ENCODE results near the gene TMEM238. TPM values are rescaled to one million over a fixed set of nuclear protein-coding genes. Genes with fewer than 3 reads are reported as not detected.
"Not testable (repeated sequence)": the region's sequence is repeated elsewhere in the genome, so short reads cannot be mapped to it uniquely, and the experiment has no call there.

TMEM238 gene
- total RNA-seq, 2 experiments from 2014 or later, result 5.9 to 6.3 TPM

DNA sequence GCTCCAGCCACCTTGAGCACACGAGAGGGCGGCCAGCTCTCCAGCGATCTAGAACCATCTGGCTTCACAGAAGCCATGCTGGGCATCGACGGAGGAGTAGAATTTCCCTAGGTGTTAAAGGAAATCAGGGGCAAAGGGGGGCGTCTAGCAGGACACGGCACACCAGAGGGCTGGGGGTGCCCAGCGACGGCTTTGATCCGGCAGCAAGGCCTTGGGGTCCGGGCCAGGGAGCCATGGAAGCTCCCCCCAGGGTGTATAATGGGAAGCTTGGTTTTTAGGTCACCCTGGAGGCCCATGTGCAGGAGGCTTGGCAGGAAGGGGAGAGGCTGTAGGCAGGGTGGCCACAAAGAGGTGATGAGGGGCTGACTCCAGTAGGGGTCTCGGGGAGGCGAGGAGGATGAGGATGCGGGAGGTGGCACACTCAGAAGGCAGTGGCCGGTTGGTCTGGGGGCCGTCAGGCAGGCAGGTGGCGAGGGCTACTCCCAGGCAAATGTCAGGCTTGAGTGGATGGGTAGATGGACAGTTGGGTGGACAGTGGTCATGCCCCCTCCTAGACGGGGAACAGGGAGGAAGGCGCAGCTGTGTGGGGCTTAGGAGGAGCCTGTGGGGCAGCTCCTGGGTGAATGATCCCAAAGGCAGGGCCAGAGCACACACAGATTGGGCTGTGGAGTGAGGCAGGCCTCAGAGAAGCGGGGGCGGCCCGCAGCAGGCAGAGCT lies 38.8 kb downstream of the TMEM238 start:
- ChIA-PET POLR2A (no interaction called here), CTCF (no interaction called here)
- no peak overlapping the region for H3K27ac Mint-ChIP-seq
- no peaks in the 10 kb centered on the region for H3K27me3 Mint-ChIP-seq
- no peaks in the 10 kb centered on the region for H3K9me3 Mint-ChIP-seq (ENCODE audit: low read depth)
- H3K4me1 Mint-ChIP-seq, result peaks cover 10% of the 10 kb centered on the region
- peaks cover 20% of the 10 kb centered on the region for H3K36me3 Mint-ChIP-seq (ENCODE audit: low read depth)
- intact Hi-C loops (cut with DNase I, micrococcal nuclease), result no loop called here
- H3K4me3 Mint-ChIP-seq, result no peak overlapping the region
- DNase-seq (no peak), ATAC-seq (no peak)

DNA sequence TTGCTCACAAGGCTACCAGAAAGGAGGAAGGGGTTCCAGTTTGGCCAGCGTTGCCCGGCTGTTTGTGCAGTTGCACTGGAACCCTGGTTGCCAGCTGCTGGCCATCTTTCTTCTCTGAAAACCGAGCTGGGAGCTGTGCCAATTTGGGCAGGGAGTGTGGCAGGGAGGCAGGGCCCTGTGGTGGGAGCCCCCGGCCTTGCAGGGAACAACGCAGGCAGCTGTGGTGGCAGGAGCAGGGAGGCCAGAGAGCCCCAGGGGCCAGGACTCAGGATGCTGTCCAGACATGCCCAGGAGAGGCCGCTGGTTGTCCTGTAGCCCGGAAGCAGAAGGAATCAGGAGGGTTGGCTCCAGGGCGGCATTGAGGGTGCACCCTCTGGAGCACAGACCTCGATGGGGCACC lies 39.6 kb downstream of the TMEM238 start:
- Mint-ChIP-seq H3K36me3 (ENCODE audit: low read depth) (peaks cover 20% of the 10 kb centered on the region), H3K4me3 (no peak overlapping the region), H3K9me3 (ENCODE audit: low read depth) (no peaks in the 10 kb centered on the region), H3K27me3 (no peaks in the 10 kb centered on the region), H3K4me1 (peaks cover 10% of the 10 kb centered on the region), H3K27ac (no peak overlapping the region)
- ATAC-seq (no peak), DNase-seq (no peak)
- CTCF ChIA-PET, result interaction anchor here (0.6 kb wide), 1 partner anchor 9 kb away, joined by 6 read pairs; no protein-coding TSS in a partner anchor
- POLR2A ChIA-PET, result no interaction called here
- intact Hi-C loops (cut with DNase I, micrococcal nuclease), result no loop called here

DNA sequence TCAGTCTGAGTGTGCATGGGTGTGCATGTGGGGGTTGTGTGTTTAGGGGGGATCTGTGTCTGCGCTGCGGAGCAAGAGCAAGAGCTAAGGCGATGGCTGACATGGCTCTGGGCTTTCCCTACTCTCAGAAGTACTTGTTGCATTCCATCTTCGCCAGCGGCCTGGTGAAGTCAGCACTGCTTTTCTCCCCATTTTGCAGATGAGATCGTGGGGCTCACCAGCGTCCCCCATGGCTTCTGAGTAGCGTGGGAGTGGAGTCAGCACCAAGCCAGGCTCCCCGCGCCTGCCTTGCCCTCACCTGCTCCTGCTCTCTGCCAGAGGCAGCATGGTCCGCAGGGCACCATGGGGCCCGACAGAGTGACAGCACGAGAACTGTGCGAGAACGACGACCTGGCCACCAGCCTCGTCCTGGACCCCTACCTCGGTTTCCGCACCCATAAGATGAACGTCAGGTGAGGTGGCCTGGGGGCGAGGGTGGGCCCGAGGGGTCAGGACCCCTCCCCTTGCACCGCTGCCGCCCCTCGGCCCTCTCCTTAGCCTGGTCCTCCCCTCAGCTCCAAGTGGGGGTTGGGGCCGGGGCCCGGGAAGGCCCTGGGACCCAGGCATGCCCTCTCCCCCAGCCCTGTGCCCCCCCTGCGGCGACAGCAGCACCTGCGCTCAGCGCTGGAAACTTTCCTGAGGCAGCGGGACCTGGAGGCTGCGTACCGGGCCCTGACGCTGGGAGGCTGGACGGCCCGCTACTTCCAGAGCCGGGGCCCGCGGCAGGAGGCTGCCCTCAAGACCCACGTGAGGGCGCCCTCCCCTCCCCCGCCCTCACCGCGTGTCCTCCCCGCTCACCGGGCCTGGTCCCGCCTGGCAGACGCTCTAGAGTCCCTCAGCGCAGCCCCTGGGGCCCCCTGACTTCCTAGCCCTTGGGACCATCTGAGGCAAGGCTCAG lies 42.2 kb downstream of the TMEM238 start:
- Mint-ChIP-seq H3K27me3 (no peaks in the 10 kb centered on the region), H3K9me3 (ENCODE audit: low read depth) (no peaks in the 10 kb centered on the region), H3K27ac (peak overlapping the region; percentile 60), H3K4me1 (peaks cover 18% of the 10 kb centered on the region), H3K4me3 (peak overlapping the region; percentile 86), H3K36me3 (ENCODE audit: low read depth) (peaks cover 20% of the 10 kb centered on the region)
- ATAC-seq (no peak), DNase-seq (no peak)
- intact Hi-C loops (cut with DNase I, micrococcal nuclease), result no loop called here
- ChIA-PET POLR2A (no interaction called here), CTCF (interaction anchor here (0.5 kb wide), 1 partner anchor 50 kb away, joined by 3 read pairs; no protein-coding TSS in a partner anchor)

DNA sequence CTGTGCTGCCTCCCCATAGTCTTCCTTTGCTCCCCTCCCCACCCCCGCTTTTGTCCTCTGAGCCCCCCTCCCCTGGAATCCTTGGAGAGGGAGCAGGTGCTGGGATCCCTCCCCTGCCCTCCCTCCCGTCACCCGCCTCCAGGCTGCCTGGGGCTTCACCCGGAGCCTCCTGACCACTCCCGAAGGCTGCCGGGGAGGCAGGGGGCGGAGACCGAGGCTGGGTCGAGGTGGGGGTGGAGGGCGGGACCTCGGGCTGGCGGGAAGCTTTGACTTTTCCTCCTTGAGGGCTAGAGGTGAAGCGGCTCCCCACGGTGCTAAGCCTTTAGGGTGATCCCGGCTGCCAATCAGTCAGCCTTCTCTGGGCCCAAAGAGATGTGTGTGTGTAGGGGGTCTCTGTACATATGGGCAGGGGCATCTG lies 42.9 kb downstream of the TMEM238 start:
- ChIA-PET CTCF (interaction anchor here (0.6 to 1.0 kb wide), 2 partner anchors 28 to 1204 kb away, joined by 3 read pairs; no protein-coding TSS in a partner anchor), POLR2A (no interaction called here)
- peaks cover 2% of the 10 kb centered on the region for H3K27me3 Mint-ChIP-seq
- ATAC-seq (no peak), DNase-seq (peak; percentile 90)
- H3K4me3 Mint-ChIP-seq, result peak overlapping the region; percentile 86
- intact Hi-C loops (cut with DNase I, micrococcal nuclease), result no loop called here
- H3K9me3 Mint-ChIP-seq (ENCODE audit: low read depth), result no peaks in the 10 kb centered on the region
- peaks cover 18% of the 10 kb centered on the region for H3K4me1 Mint-ChIP-seq
- peaks cover 20% of the 10 kb centered on the region for H3K36me3 Mint-ChIP-seq (ENCODE audit: low read depth)
- peak overlapping the region; percentile 60 for H3K27ac Mint-ChIP-seq

DNA sequence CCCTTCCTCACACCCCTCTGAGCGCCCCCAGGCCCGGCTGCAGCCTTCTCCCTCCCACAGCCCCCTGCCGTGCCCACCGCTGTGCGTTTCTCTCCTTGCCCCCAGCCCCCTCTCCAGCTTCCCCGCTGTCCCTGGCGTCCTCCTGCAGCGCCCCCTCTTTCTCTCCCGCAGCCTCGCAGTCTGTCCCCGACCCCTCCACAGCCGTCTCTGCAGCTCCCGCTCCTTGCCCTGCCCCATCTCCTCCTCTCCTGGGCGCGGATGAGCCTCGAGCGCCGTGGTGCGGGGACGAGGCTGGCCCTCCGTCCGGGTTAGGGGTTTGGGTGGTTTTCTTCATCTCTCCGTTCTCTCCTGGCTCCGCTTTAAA lies 43.3 kb downstream of the TMEM238 start:
- peak; percentile 64 for DNase-seq
- Mint-ChIP-seq H3K4me1 (peaks cover 18% of the 10 kb centered on the region), H3K27me3 (peaks cover 2% of the 10 kb centered on the region), H3K9me3 (ENCODE audit: low read depth) (no peaks in the 10 kb centered on the region), H3K27ac (peak overlapping the region; percentile 55), H3K36me3 (ENCODE audit: low read depth) (peaks cover 20% of the 10 kb centered on the region), H3K4me3 (peak overlapping the region; percentile 86)
- ATAC-seq, result no peak
- intact Hi-C loops (cut with DNase I, micrococcal nuclease), result no loop called here
- POLR2A ChIA-PET, result no interaction called here
- CTCF ChIA-PET, result interaction anchor here (0.6 to 1.0 kb wide), 2 partner anchors 29 to 1204 kb away, joined by 3 read pairs; no protein-coding TSS in a partner anchor

DNA sequence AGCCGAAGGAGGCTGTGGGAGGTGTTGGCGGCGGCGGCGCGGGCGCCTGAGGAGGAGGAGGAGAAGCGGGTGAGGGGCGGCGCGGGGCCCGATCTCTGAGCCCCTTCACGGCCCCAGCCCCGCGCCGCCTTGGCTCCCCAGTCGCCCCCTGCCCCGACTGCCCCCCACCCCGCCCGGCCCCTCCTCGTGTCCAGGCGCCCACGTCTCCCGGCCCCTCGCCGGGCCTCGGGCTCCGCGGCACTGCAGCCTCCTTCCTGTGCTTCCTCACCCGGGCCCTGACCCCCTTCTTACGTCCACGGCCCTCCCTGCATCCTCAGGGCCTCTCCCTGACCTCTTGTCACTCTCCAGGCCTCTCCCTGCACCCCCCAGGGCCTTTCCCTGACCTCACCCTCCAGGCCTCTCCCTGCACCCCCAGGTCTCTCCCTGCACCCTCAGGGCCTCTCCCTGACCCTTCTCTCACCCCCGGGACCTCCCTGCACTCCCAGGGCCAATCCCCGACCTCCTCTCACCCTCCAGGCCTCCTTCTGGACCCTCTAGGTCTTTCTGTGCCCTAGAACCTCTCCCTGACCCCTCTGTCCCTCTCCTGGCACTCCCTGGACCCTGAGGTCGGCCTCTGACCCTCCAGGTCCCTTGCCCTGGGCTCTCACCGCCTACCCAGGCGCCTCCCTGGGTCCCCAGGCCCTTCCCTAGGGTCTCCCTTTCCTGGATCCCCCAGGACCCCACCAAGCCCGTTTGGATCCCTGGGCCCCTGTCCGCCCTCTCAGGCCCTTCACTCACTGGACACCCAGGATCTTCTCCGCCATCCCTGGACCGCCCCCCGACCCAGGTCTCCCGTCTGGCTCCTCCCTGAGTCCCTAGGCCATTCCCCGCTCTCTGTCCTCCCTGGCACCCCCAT lies 44.0 kb downstream of the TMEM238 start:
- Mint-ChIP-seq H3K27me3 (peaks cover 2% of the 10 kb centered on the region), H3K4me3 (peak overlapping the region; percentile 86), H3K36me3 (ENCODE audit: low read depth) (peaks cover 20% of the 10 kb centered on the region), H3K9me3 (ENCODE audit: low read depth) (no peaks in the 10 kb centered on the region), H3K4me1 (peaks cover 18% of the 10 kb centered on the region), H3K27ac (peak overlapping the region; percentile 97)
- ChIA-PET POLR2A (interaction anchor here (0.5 to 1.5 kb wide), 12 partner anchors 10 to 302 kb away, joined by 3 to 17 read pairs (median 4); partner anchors contain the start of genes NAT14, PPP6R1, TMEM238 and UBE2S), CTCF (interaction anchor here (0.6 to 1.8 kb wide), 9 partner anchors 29 to 1203 kb away, joined by 3 to 10 read pairs (median 3); partner anchors contain the start of genes PPP1R12C, TMEM238 and ZNF865)
- DNase-seq (peak; percentile 46), ATAC-seq (no peak)
- intact Hi-C loops (cut with DNase I, micrococcal nuclease), result loop anchor here (1.0 to 5.0 kb wide), 24 partner anchors 14 to 1150 kb away; partner anchors contain the start of genes HSPBP1 (in 2 of the 2), ISOC2 (in 2 of the 2), PPP6R1 (in 2 of the 2) and RPL28 (in 2 of the 2)

DNA sequence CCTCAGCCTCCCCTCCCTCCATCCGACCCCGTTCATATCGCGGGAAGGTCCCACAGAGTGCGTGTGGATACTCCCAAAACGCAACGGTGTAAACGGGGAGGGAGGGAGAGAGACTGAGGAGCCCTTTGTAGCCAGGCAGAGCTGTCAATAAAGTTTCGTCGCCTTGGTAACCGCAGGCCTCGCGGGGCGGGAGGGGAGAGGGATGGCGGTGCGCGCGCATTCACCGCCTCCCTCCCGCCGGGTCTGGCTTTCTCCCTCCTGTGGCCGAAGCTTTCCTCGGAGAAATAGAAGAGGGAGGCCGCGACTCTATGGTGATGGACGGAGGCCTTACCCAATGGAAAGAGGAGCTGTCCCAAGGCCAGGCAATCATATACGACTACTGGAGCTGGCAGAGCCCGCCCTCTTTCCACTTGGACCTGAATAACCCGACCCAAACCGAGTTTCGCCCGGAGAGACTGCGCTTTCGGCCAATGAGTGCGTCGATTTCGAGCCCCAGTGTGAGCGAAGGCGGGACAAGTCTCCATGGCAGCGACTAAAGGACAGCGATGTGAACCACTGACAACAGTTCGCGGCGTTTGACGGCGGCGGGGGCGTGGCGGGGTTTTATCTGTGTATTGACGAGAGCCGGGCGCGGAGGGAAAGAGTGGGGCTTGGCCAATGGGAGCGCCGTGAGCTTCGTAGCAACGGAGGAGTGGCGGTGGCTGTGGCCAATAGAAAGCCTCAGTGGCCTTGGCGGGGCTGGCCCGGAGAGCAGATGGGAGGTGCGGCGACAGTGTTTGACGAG lies 44.8 kb downstream of the TMEM238 start, which contains the start of gene KMT5C:
Gene KMT5C, plus strand, starts transcription at position 772 of the 784 bp plus-strand sequence. CDS start 2,061 bp downstream, outside the sequence.
- POLR2A ChIA-PET, result interaction anchor here (0.5 to 1.5 kb wide), 18 partner anchors 10 to 303 kb away, joined by 3 to 17 read pairs (median 4); partner anchors contain the start of genes NAT14, PPP6R1, TMEM238 and UBE2S
- H3K27ac Mint-ChIP-seq, result peak within 1 kb of the TSS; percentile 97
- intact Hi-C loops (cut with DNase I, micrococcal nuclease), result loop anchor here (1.0 to 5.0 kb wide), 24 partner anchors 15 to 1149 kb away; partner anchors contain the start of genes HSPBP1 (in 2 of the 2), ISOC2 (in 2 of the 2), PPP6R1 (in 2 of the 2) and RPL28 (in 2 of the 2)
- peaks cover 2% of the 10 kb centered on the region for H3K27me3 Mint-ChIP-seq
- H3K9me3 Mint-ChIP-seq (ENCODE audit: low read depth), result no peaks in the 10 kb centered on the region
- peak within 1 kb of the TSS; percentile 86 for H3K4me3 Mint-ChIP-seq
- ATAC-seq, result peak; percentile 86
- CTCF ChIA-PET, result interaction anchor here (0.7 to 1.8 kb wide), 8 partner anchors 36 to 267 kb away, joined by 3 to 10 read pairs (median 4); partner anchors contain the start of genes PPP1R12C, TMEM238 and ZNF865
- H3K36me3 Mint-ChIP-seq (ENCODE audit: low read depth), result peaks cover 18% of the 10 kb centered on the region
- peak; percentile 100 for DNase-seq
- peaks cover 18% of the 10 kb centered on the region for H3K4me1 Mint-ChIP-seq

DNA sequence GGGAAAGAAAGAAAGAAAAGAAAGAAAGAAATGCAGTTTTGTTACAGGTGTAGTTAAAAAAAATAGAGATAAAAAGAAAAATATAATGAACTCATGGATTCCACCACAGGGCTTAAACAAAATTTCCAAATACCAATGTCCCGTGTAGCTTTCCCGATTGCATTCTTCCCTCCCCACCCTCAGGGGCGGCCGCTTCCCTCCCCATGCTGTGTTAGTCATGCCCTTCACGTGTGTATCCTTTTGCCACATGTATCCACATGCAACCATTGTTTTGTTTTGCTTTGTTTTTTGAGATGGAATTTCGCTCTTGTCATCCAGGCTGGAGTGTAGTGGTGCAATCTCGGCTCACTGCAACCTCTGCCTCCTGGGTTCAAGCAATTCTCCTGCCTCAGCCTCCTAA lies 48.0 kb downstream of the TMEM238 start:
- Mint-ChIP-seq H3K27me3 (peaks cover 2% of the 10 kb centered on the region), H3K4me3 (no peak overlapping the region), H3K27ac (no peak overlapping the region), H3K36me3 (ENCODE audit: low read depth) (no peaks in the 10 kb centered on the region), H3K9me3 (ENCODE audit: low read depth) (no peaks in the 10 kb centered on the region), H3K4me1 (peaks cover 14% of the 10 kb centered on the region)
- DNase-seq (no peak), ATAC-seq (no peak)
- CTCF ChIA-PET, result no interaction called here
- POLR2A ChIA-PET, result no interaction called here
- intact Hi-C loops (cut with DNase I, micrococcal nuclease), result loop anchor here (5.0 kb wide), 3 partner anchors 34 to 306 kb away; partner anchors contain the start of genes C19orf85 (in 1 of the 2), ISOC2 (in 1 of the 2), ZNF580 (in 1 of the 2) and ZNF581 (in 1 of the 2)

DNA sequence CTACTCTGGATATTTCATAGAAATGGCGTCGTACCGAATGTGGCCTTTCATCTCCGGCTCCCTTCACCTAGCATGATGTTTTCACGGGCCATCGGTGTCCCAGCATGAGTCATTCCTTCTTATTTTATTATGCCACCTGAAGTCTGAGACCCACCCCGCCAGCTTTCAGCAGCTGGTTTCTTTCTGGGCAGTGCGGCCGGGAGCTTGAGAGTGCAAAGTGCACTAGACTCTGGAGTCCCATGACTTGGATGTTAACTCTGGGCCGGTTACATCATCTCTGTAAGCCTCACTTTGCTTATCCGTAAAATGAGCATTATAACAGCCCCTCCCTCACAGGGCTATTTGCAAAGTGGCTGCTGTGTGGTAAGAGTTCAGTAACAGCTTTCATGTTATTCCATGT lies 50.2 kb downstream of the TMEM238 start:
- peaks cover 6% of the 10 kb centered on the region for H3K4me1 Mint-ChIP-seq
- H3K27me3 Mint-ChIP-seq, result peaks cover 2% of the 10 kb centered on the region
- DNase-seq, result no peak
- intact Hi-C loops (cut with DNase I, micrococcal nuclease), result no loop called here
- H3K4me3 Mint-ChIP-seq, result no peak overlapping the region
- POLR2A ChIA-PET, result no interaction called here
- ATAC-seq, result no peak
- no peaks in the 10 kb centered on the region for H3K9me3 Mint-ChIP-seq (ENCODE audit: low read depth)
- no peaks in the 10 kb centered on the region for H3K36me3 Mint-ChIP-seq (ENCODE audit: low read depth)
- CTCF ChIA-PET, result interaction anchor here (0.6 kb wide), 1 partner anchor 1143 kb away, joined by 3 read pairs; the partner anchor contains the start of gene TSEN34
- no peak overlapping the region for H3K27ac Mint-ChIP-seq

DNA sequence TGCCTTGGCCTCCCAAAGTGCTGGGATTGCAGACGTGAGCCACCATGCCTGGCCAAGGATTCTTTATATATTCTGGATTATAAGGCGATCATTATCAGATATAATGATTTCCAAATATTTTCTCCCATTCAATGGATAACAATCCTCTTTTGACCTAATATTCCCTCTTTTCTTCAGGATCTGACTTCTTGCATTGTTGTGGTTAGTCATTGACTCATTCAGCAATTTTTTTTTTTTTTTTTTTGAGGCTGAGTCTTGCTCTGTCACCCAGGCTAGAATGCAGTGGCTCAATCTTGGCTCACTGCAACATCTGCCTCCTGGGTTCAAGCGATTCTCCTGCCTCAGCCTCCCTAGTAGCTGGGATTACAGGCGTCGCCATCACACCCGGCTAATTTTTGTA lies 54.3 kb downstream of the TMEM238 start:
- not testable (repeated sequence) for H3K4me3 Mint-ChIP-seq

More for the DNA sequence above, 54.3 kb downstream of the TMEM238 start:
- H3K36me3 Mint-ChIP-seq (ENCODE audit: low read depth); H3K9me3 Mint-ChIP-seq (ENCODE audit: low read depth); DNase-seq; CTCF ChIA-PET; H3K27ac Mint-ChIP-seq; ATAC-seq; POLR2A ChIA-PET; intact Hi-C loops (cut with DNase I, micrococcal nuclease); H3K27me3 Mint-ChIP-seq; H3K4me1 Mint-ChIP-seq: not testable (repeated sequence)

Measured in activated CD4-positive, alpha-beta T cell treated with anti-CD3 and anti-CD28 coated beads for 36 hours (primary cell).